OCI-LY7 (cell line): Measurements from ENCODE around the gene TMEM161A.

ENCODE experiments used
- EZH2phosphoT487 ChIP-seq: fragments of 200-600 bp; sonication (generic); IDR thresholded peaks from 2 replicates; pipeline ENCODE4 v1.6.1; 2018; ENCODE audit warnings: low read depth, borderline replicate concordance, mild to moderate bottlenecking, mixed run types, antibody characterized with exemption, low read length, moderate library complexity, mixed read lengths
- TF ChIP-seq, protein P1 (sequence below): fragments of 200-600 bp; sonication (generic); conservative IDR thresholded peaks from 2 replicates; pipeline ENCODE4 v1.5.1; 2014; ENCODE audit warnings: mild to moderate bottlenecking, antibody characterized with exemption, low read length, moderate library complexity, mixed read lengths

DNA sequence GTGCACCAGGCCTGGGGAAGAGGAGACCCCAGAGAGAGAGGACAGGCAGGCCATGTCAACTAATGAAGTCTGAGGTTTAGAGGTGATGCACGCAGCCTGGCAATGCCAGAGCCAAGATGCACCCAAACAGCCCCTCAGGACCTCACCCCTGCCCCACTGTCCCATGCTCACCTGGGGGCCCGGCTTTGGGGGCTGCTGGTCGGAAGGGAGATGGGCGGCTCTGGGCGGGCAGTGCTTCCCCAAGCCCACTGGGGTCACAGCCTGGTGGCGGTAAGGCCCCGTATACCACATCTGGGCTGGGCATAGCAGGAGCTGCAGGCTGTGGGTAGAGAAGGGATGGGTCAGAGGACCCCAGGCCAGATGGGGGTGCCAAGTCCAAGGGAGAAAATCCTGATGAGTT lies 8.6 kb upstream of the TMEM161A start:
- TF ChIP-seq, protein P1, sequence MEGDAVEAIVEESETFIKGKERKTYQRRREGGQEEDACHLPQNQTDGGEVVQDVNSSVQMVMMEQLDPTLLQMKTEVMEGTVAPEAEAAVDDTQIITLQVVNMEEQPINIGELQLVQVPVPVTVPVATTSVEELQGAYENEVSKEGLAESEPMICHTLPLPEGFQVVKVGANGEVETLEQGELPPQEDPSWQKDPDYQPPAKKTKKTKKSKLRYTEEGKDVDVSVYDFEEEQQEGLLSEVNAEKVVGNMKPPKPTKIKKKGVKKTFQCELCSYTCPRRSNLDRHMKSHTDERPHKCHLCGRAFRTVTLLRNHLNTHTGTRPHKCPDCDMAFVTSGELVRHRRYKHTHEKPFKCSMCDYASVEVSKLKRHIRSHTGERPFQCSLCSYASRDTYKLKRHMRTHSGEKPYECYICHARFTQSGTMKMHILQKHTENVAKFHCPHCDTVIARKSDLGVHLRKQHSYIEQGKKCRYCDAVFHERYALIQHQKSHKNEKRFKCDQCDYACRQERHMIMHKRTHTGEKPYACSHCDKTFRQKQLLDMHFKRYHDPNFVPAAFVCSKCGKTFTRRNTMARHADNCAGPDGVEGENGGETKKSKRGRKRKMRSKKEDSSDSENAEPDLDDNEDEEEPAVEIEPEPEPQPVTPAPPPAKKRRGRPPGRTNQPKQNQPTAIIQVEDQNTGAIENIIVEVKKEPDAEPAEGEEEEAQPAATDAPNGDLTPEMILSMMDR = no peak
- no peak for TF ChIP-seq EZH2phosphoT487
